Uterus (tissue), 2 donors: ENCODE results near the gene MPO.

Source experiments
- CTCF ChIP-seq, 4 experiments: fragments of 200-600 bp in 2 of 4; fragments of 450-650 bp in 2 of 4; sonication (generic) in 2 of 4; IDR thresholded peaks; one replicate each; pipeline ENCODE4 v1.5.1; 2016 to 2019; ENCODE audit warnings: antibody characterized with exemption in 4 of 4, mild to moderate bottlenecking in 2 of 4, moderate library complexity in 1 of 4
- POLR2A ChIP-seq, 2 donors: fragments of 450-650 bp; IDR thresholded peaks; one replicate each; pipeline ENCODE4 v1.6.1; 2016; ENCODE audit warnings: antibody characterized with exemption in 2 of 2, mild to moderate bottlenecking in 1 of 2, moderate library complexity in 1 of 2

GRCh38 chr17:58242171-58242784, 38.5 kb downstream of the MPO start:
- no peak for TF ChIP-seq CTCF (IDR thresholded peaks at IDR 0.05)
- no peak for TF ChIP-seq POLR2A (IDR thresholded peaks at IDR 0.05)
